Measurements from ENCODE around the gene SBSN. TPM values are rescaled to one million over a fixed set of nuclear protein-coding genes. Genes with fewer than 3 reads are reported as not detected.

Gene SBSN
- total RNA-seq, 4 donors from 2014 or later, result 0.37 TPM; not detected in 3

DNA sequence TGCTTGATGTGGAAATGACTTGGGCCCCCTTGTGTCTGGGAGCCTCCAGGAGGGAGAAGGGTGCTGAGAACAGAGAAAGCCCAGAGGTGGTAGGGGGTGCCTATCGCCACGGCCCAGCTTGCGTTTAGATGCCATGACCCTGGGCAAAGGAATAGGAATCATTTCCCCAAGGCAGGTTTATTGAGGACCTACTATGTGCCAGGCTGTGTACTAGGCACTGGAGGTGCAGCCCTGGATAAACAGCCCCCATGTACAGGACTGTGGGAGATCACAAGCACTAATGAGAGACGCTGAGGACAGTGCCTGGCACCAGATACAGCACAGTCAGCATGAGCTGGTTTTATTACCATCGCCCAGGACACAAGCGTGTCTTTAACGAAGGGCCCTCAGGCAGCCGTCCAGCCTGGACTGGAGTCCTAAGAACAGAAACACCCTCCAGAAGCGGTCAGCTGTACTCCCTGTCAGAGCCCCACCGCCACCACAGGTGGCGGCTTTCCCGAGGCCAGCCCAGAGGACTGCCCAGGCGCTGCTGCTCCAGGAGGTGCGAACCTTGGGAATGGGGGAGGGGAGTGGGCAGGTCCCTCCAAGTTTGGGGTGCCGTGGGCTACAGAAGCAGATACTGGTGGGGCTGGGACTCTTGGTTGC is 21.9 kb upstream of the SBSN start:
- TF ChIP-seq, protein P1, sequence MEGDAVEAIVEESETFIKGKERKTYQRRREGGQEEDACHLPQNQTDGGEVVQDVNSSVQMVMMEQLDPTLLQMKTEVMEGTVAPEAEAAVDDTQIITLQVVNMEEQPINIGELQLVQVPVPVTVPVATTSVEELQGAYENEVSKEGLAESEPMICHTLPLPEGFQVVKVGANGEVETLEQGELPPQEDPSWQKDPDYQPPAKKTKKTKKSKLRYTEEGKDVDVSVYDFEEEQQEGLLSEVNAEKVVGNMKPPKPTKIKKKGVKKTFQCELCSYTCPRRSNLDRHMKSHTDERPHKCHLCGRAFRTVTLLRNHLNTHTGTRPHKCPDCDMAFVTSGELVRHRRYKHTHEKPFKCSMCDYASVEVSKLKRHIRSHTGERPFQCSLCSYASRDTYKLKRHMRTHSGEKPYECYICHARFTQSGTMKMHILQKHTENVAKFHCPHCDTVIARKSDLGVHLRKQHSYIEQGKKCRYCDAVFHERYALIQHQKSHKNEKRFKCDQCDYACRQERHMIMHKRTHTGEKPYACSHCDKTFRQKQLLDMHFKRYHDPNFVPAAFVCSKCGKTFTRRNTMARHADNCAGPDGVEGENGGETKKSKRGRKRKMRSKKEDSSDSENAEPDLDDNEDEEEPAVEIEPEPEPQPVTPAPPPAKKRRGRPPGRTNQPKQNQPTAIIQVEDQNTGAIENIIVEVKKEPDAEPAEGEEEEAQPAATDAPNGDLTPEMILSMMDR (IDR thresholded peaks at IDR 0.05), result no peak
- no peak for TF ChIP-seq POLR2A (IDR thresholded peaks at IDR 0.05)
- intact Hi-C loops (cut with DNase I; ENCODE audit: low total_unique reads), result loop anchor here (10.0 kb wide), 1 partner anchor 165 kb away; the partner anchor contains the start of gene KMT2B
- no peak overlapping the region for H3K4me3 ChIP-seq
- H3K36me3 ChIP-seq, result no peaks in the 10 kb centered on the region
- H3K27me3 ChIP-seq, result no peaks in the 10 kb centered on the region
- H3K9me3 ChIP-seq, result no peaks in the 10 kb centered on the region
- DNase-seq, result no peak
- H3K27ac ChIP-seq, result no peak overlapping the region
- H3K4me1 ChIP-seq, result peaks cover 0 to 10% of the 10 kb centered on the region in 2 donors

DNA sequence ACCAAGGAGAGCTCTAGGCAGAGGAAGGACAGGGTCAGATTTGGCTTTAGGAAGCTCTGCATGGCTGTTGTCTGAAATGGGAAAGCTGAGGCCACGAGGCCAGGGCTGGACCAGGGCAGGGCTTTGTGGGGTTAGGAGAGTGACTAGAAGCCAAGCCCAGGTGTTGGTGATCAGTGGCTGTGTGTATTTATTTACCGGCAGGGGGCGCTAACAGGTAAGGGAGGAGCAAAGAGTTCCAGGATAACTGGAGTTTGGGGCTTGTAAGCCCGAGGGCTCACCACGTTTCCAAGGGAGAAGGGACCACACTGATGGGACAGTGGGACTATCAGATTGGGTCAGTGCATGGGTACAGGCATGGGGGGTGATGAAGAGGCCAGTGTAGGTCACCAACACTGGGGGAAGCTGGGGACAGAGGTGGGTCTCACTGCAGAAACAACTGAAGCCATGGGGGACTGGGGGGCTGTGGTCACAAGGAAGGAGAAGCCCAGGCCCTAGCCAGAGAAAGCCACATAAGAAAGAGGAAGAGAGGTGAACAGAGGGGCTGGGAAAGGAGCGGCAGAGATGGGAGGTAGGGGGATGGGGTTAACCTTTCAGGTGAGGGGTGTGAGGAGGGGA is 21.2 kb upstream of the SBSN start:
- intact Hi-C loops (cut with DNase I; ENCODE audit: low total_unique reads), result loop anchor here (10.0 kb wide), 1 partner anchor 166 kb away; the partner anchor contains the start of gene KMT2B
- TF ChIP-seq, protein P1 (IDR thresholded peaks at IDR 0.05), result peak; percentile 56 to 71 (median 66)
- no peak for TF ChIP-seq POLR2A (IDR thresholded peaks at IDR 0.05)
- no peaks in the 10 kb centered on the region for H3K27me3 ChIP-seq
- peaks cover 0 to 14% of the 10 kb centered on the region in 2 donors for H3K4me1 ChIP-seq
- DNase-seq, result peak; percentile 35 to 67
- H3K9me3 ChIP-seq, result no peaks in the 10 kb centered on the region
- H3K4me3 ChIP-seq, result no peak overlapping the region
- H3K36me3 ChIP-seq, result no peaks in the 10 kb centered on the region
- H3K27ac ChIP-seq, result no peak overlapping the region

DNA sequence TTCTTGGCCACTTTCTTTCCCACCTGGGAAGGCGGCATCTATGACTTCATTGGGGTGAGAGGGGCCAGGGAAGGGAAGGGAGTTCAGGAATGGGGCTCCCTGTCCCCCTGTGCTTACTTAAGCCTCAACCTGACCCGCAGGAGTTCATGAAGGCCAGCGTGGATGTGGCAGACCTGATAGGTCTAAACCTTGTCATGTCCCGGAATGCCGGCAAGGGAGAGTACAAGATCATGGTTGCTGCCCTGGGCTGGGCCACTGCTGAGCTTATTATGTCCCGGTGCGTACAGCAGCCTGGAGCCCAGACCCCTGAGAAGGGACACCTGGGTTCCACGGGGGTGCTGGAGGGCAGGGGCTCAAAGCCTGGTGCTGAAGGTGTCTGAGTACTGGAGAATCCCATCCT is 18.4 kb upstream of the SBSN start:
- DNase-seq, result no peak
- intact Hi-C loops (cut with DNase I; ENCODE audit: low total_unique reads), result loop anchor here (10.0 kb wide), 1 partner anchor 168 kb away; the partner anchor contains the start of gene KMT2B
- TF ChIP-seq, protein P1 (IDR thresholded peaks at IDR 0.05), result no peak
- TF ChIP-seq POLR2A (IDR thresholded peaks at IDR 0.05), result no peak
- Histone ChIP-seq H3K27ac (no peak overlapping the region), H3K4me1 (peaks cover 0 to 15% of the 10 kb centered on the region in 2 donors), H3K36me3 (no peaks in the 10 kb centered on the region), H3K4me3 (peak overlapping the region; percentile 66 to 77), H3K27me3 (no peaks in the 10 kb centered on the region), H3K9me3 (no peaks in the 10 kb centered on the region)

DNA sequence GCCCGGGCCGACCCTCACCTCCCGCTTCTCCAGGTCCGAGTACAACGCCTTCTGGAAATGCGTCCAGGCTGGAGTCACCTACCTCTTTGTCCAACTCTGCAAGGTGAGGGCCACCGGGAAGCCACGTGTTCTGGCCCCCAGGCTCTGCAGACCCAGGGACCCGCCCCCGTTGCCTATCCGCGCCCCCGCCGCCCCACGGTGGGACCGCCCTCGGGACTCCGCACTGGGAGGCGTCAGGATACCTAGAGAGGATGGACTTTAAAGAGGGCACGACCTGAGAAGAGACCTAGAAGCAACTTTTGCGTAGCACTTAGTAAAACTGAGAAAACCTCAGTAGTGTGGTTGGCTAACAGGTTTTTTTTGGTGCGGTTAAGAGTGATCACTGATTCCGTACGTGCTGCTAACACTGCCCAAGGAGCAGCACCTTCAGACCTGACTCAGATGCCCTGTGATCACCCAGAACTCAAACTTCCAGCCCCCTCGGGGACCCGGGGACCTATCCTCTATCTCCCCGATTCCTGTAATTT is 17.8 kb upstream of the SBSN start:
- Histone ChIP-seq H3K36me3 (no peaks in the 10 kb centered on the region), H3K27ac (peak overlapping the region; percentile 62 to 82), H3K4me3 (peak overlapping the region; percentile 66 to 77), H3K27me3 (no peaks in the 10 kb centered on the region), H3K4me1 (peaks cover 0 to 15% of the 10 kb centered on the region in 2 donors), H3K9me3 (no peaks in the 10 kb centered on the region)
- intact Hi-C loops (cut with DNase I; ENCODE audit: low total_unique reads), result loop anchor here (10.0 kb wide), 1 partner anchor 169 kb away; the partner anchor contains the start of gene KMT2B
- TF ChIP-seq POLR2A (IDR thresholded peaks at IDR 0.05), result no peak
- TF ChIP-seq, protein P1 (IDR thresholded peaks at IDR 0.05), result no peak
- peak in 1 of 2 donors; percentile 41 for DNase-seq
